H1 (cell line): Measurements from ENCODE around the gene HTATIP2. TPM values are rescaled to one million over a fixed set of nuclear protein-coding genes. Genes with fewer than 3 reads are reported as not detected.

ENCODE experiments used
- BRCA1 ChIP-seq: IDR thresholded peaks from 2 replicates; pipeline ENCODE4 v1.6.1; 2012; ENCODE audit warnings: low read depth, low read length, improper control_type of control experiment
- CREB1 ChIP-seq: IDR thresholded peaks from 2 replicates; pipeline ENCODE4 v1.6.1; 2012; ENCODE audit warnings: inconsistent platforms
- CTCF ChIP-seq, 3 experiments: IDR thresholded peaks; 1 replicate in 2 of 3; 2 replicates in 1 of 3; pipeline versions ENCODE4 v1.5.1 to v1.6.1; 2011; ENCODE audit warnings: low read length in 3 of 3, mild to moderate bottlenecking in 3 of 3, inconsistent platforms in 2 of 3, low read depth in 1 of 3, moderate library complexity in 1 of 3; ENCODE audit not compliant: insufficient read depth in 1 of 3; ENCODE audit errors: control extremely low read depth in 1 of 3
- GABPA ChIP-seq: IDR thresholded peaks from 2 replicates; pipeline ENCODE4 v1.6.1; 2011; ENCODE audit warnings: mild to moderate bottlenecking, low read length, moderate library complexity, borderline replicate concordance; ENCODE audit not compliant: insufficient read depth
- JUND ChIP-seq: IDR thresholded peaks from 2 replicates; pipeline ENCODE4 v1.6.1; 2011; ENCODE audit warnings: mild to moderate bottlenecking, improper control_type of control experiment, low read length
- SP1 ChIP-seq: IDR thresholded peaks from 2 replicates; pipeline ENCODE4 v1.6.1; 2011; ENCODE audit warnings: low read depth, low read length
- polyA plus RNA-seq, 7 experiments: library from polyadenylated mRNA; depleted of rRNA in 3 of 7; stranded (reverse) in 5 of 7; unstranded in 2 of 7; fragments of >200 nt in 5 of 7; fragments of 200-250 nt in 2 of 7; gene quantifications; 1 replicate in 5 of 7; 2 replicates in 1 of 7; 4 replicates in 1 of 7; pipeline versions ENCODE4 v1.2.1 to v1.2.3, GENCODE V29; 2011 to 2013; ENCODE audit warnings: missing spikeins in 2 of 7, mixed read lengths in 2 of 7
- total RNA-seq: library from RNA; stranded (reverse); fragmentation: NEBNext Ultra II Directional; extraction: Animal tissue kit (Norgen Biotek cat#: 25700); gene quantifications from 2 replicates; pipeline ENCODE4 v1.2.1, GENCODE V29; 2021

The HTATIP2 gene
- total and polyA plus RNA-seq, 2 of the 8 experiments (the other 6 are each of a cell fraction or from before 2014, with no cell fraction given) = 22.6 to 33.1 TPM

GRCh38 chr11:20373568-20374209, 10.2 kb downstream of the HTATIP2 start (continued):
- TF ChIP-seq BRCA1 (no peak), SP1 (no peak), CREB1 (no peak), GABPA (no peak), JUND (no peak), CTCF (IDR thresholded peaks at IDR 0.05; ENCODE audit: control extremely low read depth in 1 of 3, insufficient read depth in 1 of 3, low read depth in 1 of 3, low read length in 3 of 3) (no peak)
